GM12864 (cell line): ENCODE results near the gene TBL3.
"Not testable (repeated sequence)": the region's sequence is repeated elsewhere in the genome, so short reads cannot be mapped to it uniquely, and the experiment has no call there.

Experiments
- DNase-seq: peaks from one replicate; pipeline ENCODE4 v3.0.0-alpha.2; 2011; ENCODE audit warnings: low read depth
- H3K4me3 ChIP-seq: 2 replicates; pipeline ENCODE4 v1.5.1; 2011; ENCODE audit warnings: mild to moderate bottlenecking, low read depth, low read length, control low read depth
- TF ChIP-seq, protein P1 (sequence below): IDR thresholded peaks from 2 replicates; pipeline ENCODE4 v1.5.1; 2011; ENCODE audit warnings: low read depth, mild to moderate bottlenecking, moderate library complexity, low read length, control low read depth, inconsistent platforms; ENCODE audit errors: missing control alignments

The TBL3 gene

DNA sequence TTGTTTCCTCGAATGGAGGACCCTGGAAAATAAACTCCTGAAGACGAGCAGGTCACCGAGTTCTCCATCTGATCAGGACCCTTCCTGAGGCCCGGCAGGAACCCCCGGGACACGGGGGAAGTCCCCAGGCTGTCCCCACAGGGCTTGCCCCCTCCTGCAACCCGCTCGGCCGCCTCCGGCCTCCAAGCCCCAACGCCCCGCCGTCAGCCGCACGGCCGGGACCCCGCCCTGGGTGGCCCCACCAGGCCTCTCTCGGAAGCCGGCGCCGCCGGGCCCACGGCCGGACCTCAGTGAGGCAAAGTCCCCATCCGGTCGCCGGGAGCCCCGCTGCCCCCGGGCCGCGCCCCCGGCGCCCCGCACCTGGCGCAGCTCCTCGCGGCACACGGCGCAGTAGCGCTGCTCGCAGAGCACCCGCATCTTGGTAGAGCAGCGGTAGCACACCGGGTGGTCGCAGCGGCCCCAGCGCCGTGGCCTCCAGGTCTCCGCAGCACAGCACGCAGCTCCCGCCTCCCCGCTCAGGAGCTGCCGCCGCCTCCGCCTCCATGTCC lies 37.4 kb downstream of the TBL3 start:
- no peak for DNase-seq
- H3K4me3 ChIP-seq: peak overlapping the region; percentile 83
- TF ChIP-seq, protein P1, sequence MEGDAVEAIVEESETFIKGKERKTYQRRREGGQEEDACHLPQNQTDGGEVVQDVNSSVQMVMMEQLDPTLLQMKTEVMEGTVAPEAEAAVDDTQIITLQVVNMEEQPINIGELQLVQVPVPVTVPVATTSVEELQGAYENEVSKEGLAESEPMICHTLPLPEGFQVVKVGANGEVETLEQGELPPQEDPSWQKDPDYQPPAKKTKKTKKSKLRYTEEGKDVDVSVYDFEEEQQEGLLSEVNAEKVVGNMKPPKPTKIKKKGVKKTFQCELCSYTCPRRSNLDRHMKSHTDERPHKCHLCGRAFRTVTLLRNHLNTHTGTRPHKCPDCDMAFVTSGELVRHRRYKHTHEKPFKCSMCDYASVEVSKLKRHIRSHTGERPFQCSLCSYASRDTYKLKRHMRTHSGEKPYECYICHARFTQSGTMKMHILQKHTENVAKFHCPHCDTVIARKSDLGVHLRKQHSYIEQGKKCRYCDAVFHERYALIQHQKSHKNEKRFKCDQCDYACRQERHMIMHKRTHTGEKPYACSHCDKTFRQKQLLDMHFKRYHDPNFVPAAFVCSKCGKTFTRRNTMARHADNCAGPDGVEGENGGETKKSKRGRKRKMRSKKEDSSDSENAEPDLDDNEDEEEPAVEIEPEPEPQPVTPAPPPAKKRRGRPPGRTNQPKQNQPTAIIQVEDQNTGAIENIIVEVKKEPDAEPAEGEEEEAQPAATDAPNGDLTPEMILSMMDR: no peak

- H3K4me3 ChIP-seq: peak within 1 kb of the TSS; percentile 83
- TF ChIP-seq, protein P1: no peak
- no peak for DNase-seq
Observed at GRCh38 chr16:2009791-2010510, 38.1 kb downstream of the TBL3 start, which contains the start of gene ZNF598. Gene ZNF598 (minus strand): TSS chr16:2009821.

DNA sequence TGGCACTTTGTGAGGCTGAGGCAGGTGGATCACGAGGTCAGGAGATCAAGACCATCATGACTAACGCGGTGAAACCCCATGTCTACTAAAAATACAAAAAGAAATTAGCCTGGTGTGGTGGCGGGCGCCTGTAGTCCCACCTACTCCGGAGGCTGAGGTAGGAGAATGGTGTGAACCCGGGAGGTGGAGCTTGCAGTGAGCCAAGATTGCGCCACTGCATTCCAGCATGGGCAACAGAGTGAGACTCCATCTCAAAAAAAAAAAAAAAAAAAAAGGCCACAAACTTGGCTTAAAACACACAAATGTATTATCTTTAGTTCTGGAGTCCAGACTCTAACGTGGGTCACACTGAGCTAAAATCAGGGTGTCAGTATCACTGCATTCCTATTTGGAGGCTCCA lies 39.9 kb downstream of the TBL3 start:
- not testable (repeated sequence) for H3K4me3 ChIP-seq, DNase-seq

- H3K4me3 ChIP-seq: no peak overlapping the region
- DNase-seq: no peak
- TF ChIP-seq, protein P1: no peak
Observed at GRCh38 chr16:2013527-2013926, 41.7 kb downstream of the TBL3 start.

- DNase-seq: no peak
- H3K4me3 ChIP-seq: no peak overlapping the region
- TF ChIP-seq, protein P1: no peak
Observed at GRCh38 chr16:2015117-2015946, 43.5 kb downstream of the TBL3 start.

DNA sequence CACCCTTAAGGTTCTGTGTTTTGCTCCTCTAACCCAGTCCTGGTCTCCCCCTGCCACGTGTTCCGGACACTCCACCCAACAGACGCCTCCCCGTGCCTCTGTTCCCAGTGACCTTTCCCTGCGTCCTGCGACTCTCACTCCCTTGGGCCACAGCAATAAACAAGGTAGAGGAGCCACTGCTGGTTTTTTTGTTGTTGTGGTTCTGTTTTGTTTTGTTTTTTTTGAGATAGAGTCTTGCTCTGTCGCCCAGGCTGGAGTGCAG lies 44.0 kb downstream of the TBL3 start:
- no peak for DNase-seq
- H3K4me3 ChIP-seq: no peak overlapping the region
- TF ChIP-seq, protein P1: no peak

DNA sequence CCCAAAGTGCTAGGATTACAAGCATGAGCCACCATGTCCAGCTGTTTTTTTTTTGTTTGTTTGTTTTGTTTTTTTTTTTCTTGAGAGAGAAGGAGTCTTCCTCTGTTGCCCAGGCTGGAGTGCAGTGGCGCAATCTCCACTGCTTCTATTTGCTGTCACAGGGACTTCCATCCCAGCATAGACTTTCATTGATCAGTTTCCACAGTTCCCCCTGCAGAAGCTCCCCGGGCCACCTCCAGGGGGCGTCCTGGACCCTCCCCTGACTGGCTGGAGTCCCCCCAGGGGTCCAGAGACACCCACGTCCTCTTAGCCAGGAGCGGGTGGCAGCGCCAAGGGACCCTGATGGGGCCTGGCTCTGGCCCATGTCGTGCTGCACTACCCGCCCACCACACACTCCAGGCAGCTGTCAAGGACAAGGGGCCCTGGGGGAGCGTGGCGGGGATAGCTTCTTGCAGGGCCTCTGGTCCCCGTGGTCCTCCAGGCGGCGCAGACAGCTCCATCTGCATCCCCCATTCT lies 44.6 kb downstream of the TBL3 start:
- TF ChIP-seq, protein P1: peak; percentile 62
- DNase-seq: no peak
- no peak overlapping the region for H3K4me3 ChIP-seq
